ENCODE measurements around the gene ERC2. TPM values are rescaled to one million over a fixed set of nuclear protein-coding genes. Genes with fewer than 3 reads are reported as not detected.

Gene ERC2
- total RNA-seq, 1 donor from 2014 or later = 0.11 TPM

DNA sequence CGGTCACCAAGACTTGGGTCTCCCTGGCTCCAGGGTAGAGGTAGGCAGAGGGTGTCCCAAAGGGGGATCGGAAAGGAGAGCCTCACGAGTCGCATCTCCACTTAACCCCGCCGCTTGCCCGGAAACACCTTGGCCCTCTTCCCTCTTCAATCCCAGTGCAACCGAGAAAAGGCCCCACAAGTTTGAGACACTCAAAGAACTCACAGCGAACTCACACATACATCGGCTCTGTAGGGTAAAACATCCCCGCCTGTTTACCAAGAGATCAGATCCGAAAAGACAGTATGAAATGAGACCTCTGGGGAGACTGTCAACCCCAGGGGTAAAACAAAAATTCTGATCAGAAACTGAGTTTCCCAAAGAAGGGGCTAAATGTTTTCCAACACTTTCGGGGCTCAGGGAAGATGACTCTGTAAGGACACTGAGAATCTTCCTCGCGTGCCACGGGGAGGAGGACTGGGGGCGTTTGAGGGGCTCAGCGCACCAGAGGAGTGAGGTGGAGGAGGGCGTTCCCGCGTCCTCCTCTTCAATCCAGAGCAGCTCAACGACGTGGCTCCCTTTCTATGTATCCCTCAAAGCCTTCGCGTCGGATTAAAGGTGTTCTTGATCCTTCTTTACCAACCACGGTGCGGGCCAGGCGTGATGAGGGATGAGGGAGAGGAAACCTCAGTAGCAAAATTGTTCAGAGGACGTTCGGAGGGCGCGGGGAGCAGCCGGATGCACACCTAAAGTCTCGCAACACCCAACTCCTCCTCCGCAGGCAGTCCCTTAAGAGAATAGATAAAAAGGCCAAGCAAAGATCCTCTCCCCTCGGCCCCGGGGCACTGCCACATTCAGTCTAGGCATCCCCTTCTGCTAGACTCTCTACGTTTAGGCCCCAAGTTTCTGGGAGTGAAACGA lies 984.8 kb downstream of the ERC2 start:
- H3K36me3 ChIP-seq = no peaks in the 10 kb centered on the region
- H3K27me3 ChIP-seq = peaks cover 7% of the 10 kb centered on the region
- no peak for DNase-seq (ENCODE audit: low spot score in 2 of 2)
- no peak overlapping the region for H3K4me3 ChIP-seq
- TF ChIP-seq CTCF (IDR thresholded peaks at IDR 0.05) = no peak
- no peak overlapping the region for H3K27ac ChIP-seq
- intact Hi-C loops (cut with DNase I) = loop anchor here (5.0 kb wide), 1 partner anchor 769 kb away; no protein-coding TSS in a partner anchor
- H3K4me1 ChIP-seq = peaks cover 7 to 24% of the 10 kb centered on the region in 2 donors
- no peaks in the 10 kb centered on the region for H3K9me3 ChIP-seq

DNA sequence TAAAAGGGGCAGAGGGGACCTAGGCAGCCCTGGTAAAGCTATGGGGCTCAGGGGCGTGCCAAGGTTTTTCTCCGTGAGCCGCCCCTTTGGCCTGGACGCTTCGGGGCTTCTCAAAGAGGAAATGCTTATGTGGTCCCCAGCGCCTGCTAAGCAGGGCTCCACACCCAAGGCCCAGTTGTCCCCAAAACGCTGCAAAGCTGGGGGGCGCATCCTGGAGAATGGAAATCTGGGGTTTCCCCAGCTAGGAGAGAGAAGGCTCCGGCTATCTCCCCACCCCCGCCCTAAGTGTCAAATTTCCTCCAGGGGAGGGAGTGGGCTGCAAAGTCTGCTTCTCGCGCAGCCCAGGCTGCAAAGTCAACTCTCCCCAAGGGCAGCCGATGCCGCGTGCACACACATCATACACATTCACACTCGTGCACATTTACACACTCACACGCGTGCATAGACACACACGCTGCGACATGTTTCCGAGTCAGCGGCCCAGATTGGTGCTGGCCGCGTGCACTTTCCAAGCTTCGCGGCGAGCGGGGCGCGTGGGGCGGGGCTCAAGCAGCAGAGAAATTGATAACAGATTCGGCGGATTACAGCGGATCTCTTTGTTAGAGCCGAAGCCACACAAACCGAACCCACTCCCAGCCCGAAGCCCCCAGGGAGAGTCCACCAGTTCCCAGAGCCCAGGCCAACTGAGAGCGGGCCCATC lies 985.6 kb downstream of the ERC2 start:
- Histone ChIP-seq H3K36me3 (no peaks in the 10 kb centered on the region), H3K4me1 (peaks cover 7 to 22% of the 10 kb centered on the region in 2 donors), H3K9me3 (no peaks in the 10 kb centered on the region), H3K27ac (no peak overlapping the region), H3K27me3 (peaks cover 7% of the 10 kb centered on the region), H3K4me3 (peak overlapping the region; percentile 9 to 47)
- TF ChIP-seq CTCF (IDR thresholded peaks at IDR 0.05) = no peak
- DNase-seq (ENCODE audit: low spot score in 2 of 2) = no peak
- intact Hi-C loops (cut with DNase I) = loop anchor here (5.0 kb wide), 1 partner anchor 770 kb away; no protein-coding TSS in a partner anchor

GRCh38 chr3:55481744-55482495 lies 986.3 kb downstream of the ERC2 start:
- intact Hi-C loops (cut with DNase I) = loop anchor here (5.0 kb wide), 1 partner anchor 770 kb away; no protein-coding TSS in a partner anchor
- Histone ChIP-seq H3K4me3 (peak overlapping the region; percentile 9 to 47), H3K9me3 (no peaks in the 10 kb centered on the region), H3K27me3 (peaks cover 7% of the 10 kb centered on the region), H3K36me3 (no peaks in the 10 kb centered on the region), H3K4me1 (peaks cover 4 to 16% of the 10 kb centered on the region in 2 donors), H3K27ac (no peak overlapping the region)
- no peak for DNase-seq (ENCODE audit: low spot score in 2 of 2)
- TF ChIP-seq CTCF (IDR thresholded peaks at IDR 0.05) = no peak

DNA sequence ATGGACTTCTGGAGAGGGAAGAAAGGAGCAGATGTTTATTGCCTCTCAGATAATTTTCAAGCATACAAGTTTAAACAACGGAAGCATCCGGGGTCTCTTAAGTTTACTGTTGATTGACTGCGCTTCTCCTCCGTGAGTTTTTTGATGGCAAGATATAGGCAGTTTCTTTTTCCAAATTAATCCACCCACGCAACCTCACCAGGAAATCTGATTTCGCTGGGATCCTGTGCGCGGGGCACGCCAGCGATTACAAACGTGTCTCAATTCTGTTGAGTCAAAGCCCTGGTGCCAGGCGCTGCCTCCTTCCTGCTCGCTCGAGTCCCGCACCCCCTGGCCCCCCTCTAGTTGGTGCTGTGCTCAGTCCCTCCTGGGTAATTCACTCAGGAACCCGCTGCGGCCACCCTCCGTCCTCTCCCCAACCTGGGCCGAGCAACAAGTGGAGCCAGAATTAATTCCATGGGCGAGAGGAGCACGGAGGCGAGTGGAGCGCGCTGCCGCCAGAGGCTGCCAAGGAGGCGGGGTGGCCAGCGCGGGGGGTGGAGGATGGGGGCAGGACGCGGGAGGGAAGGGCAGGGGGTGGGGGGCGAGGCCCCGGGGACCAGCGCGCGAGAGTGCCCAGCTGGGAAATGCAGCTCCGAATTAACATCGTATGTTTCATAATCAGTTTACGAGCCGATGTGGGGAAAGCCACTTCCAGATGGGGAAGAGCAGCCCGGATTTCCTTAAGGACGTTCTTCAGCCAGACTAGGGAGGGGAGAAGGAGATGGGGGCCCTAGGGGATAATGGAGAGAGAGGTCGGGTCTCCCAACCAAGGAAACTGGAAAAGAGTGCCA lies 987.1 kb downstream of the ERC2 start:
- Histone ChIP-seq H3K27ac (no peak overlapping the region), H3K4me3 (peak overlapping the region; percentile 39 to 47), H3K36me3 (no peaks in the 10 kb centered on the region), H3K9me3 (no peaks in the 10 kb centered on the region), H3K4me1 (peaks cover 0 to 9% of the 10 kb centered on the region in 2 donors), H3K27me3 (peaks cover 7% of the 10 kb centered on the region)
- intact Hi-C loops (cut with DNase I) = loop anchor here (5.0 kb wide), 1 partner anchor 771 kb away; no protein-coding TSS in a partner anchor
- DNase-seq (ENCODE audit: low spot score in 2 of 2) = no peak
- TF ChIP-seq CTCF (IDR thresholded peaks at IDR 0.05) = no peak
